ENCODE results near the gene MAPRE2. TPM values are rescaled to one million over a fixed set of nuclear protein-coding genes. Genes with fewer than 3 reads are reported as not detected.

MAPRE2 gene
- polyA plus RNA-seq, 1 donor from 2014 or later: 58.9 TPM

GRCh38 chr18:35153609-35154272 is 112.5 kb downstream of the MAPRE2 start:
- Histone ChIP-seq H3K27ac (ENCODE audit: low read length) (no peak overlapping the region), H3K9me2 (ENCODE audit: insufficient read depth, low read length) (no peaks in the 10 kb centered on the region), H3K36me3 (ENCODE audit: insufficient read depth, low read length) (no peaks in the 10 kb centered on the region), H3F3A (ENCODE audit: insufficient read depth, low read length, poor library complexity, severe bottlenecking) (no peaks in the 10 kb centered on the region), H3K27me3 (ENCODE audit: insufficient read depth, low read depth, low read length) (no peaks in the 10 kb centered on the region), H3K9ac (ENCODE audit: low read length) (no peak overlapping the region), H2AFZ (ENCODE audit: low read depth, low read length) (no peak overlapping the region), H3K4me2 (ENCODE audit: low read length) (no peak overlapping the region), H3K4me3 (ENCODE audit: low read length) (no peak overlapping the region), H3K9me3 (ENCODE audit: low read length) (no peaks in the 10 kb centered on the region), H4K20me1 (ENCODE audit: insufficient read depth) (no peaks in the 10 kb centered on the region), H3K79me2 (replicated peaks; ENCODE audit: insufficient read depth, low read length) (no peaks in the 10 kb centered on the region)
- TF ChIP-seq MXI1 (conservative IDR thresholded peaks at IDR 0.05; ENCODE audit: poor library complexity, severe bottlenecking) (no peak), SMC3 (conservative IDR thresholded peaks at IDR 0.05; ENCODE audit: poor library complexity) (no peak), POLR2AphosphoS5 (IDR thresholded peaks at IDR 0.05) (no peak), EP300 (conservative IDR thresholded peaks at IDR 0.05; ENCODE audit: poor library complexity, severe bottlenecking) (no peak), REST (IDR thresholded peaks at IDR 0.05; ENCODE audit: borderline replicate concordance) (no peak), RAD21 (conservative IDR thresholded peaks at IDR 0.05) (no peak), TAF1 (IDR thresholded peaks at IDR 0.05; ENCODE audit: low read depth) (no peak), EZH2 (IDR thresholded peaks at IDR 0.05; ENCODE audit: borderline replicate concordance, insufficient read depth, low read length, poor library complexity, severe bottlenecking) (no peak)
- TF ChIP-seq, protein P1, sequence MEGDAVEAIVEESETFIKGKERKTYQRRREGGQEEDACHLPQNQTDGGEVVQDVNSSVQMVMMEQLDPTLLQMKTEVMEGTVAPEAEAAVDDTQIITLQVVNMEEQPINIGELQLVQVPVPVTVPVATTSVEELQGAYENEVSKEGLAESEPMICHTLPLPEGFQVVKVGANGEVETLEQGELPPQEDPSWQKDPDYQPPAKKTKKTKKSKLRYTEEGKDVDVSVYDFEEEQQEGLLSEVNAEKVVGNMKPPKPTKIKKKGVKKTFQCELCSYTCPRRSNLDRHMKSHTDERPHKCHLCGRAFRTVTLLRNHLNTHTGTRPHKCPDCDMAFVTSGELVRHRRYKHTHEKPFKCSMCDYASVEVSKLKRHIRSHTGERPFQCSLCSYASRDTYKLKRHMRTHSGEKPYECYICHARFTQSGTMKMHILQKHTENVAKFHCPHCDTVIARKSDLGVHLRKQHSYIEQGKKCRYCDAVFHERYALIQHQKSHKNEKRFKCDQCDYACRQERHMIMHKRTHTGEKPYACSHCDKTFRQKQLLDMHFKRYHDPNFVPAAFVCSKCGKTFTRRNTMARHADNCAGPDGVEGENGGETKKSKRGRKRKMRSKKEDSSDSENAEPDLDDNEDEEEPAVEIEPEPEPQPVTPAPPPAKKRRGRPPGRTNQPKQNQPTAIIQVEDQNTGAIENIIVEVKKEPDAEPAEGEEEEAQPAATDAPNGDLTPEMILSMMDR (IDR thresholded peaks at IDR 0.05; ENCODE audit: poor library complexity, severe bottlenecking): no peak

DNA sequence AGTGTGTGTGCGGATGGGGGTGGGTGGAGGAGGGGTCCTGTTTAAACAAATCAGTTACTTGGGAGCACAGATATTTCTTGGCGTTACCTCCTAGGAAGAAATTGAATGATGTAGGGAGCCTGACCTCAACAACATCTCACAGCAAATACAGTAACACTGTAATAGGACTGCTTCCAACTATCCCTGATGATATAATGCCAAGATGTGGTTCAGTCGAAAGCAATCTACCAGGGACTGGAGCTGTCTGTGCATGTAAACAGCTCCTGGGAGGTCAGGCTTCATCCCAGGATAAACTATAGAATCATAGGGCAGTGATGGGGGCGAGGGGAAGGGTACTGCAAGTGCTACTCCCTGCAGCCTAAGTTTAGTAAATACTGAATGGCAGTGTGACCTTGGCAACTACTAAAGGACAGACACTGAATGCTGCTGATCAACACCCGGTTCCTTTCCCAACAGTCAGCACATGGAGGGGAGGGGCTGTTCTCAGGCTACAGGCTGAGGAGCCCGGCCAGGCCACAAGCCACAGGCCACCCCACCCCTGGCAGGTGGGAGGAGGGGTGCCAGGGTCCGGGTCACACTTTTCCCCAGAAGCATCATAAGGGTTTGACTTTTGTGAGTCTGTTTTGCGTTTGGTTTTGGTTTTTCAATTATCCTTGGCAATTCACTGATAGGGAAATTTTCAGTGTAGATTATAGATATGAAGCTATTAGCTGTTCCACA is 114.3 kb downstream of the MAPRE2 start:
- Histone ChIP-seq H3K9ac (ENCODE audit: low read length) (no peak overlapping the region), H4K20me1 (ENCODE audit: insufficient read depth) (no peaks in the 10 kb centered on the region), H3K9me3 (ENCODE audit: low read length) (no peaks in the 10 kb centered on the region), H3K4me2 (ENCODE audit: low read length) (no peak overlapping the region), H3K4me3 (ENCODE audit: low read length) (no peak overlapping the region), H3F3A (ENCODE audit: insufficient read depth, low read length, poor library complexity, severe bottlenecking) (no peaks in the 10 kb centered on the region), H3K27ac (ENCODE audit: low read length) (no peak overlapping the region), H3K27me3 (ENCODE audit: insufficient read depth, low read depth, low read length) (no peaks in the 10 kb centered on the region), H3K79me2 (replicated peaks; ENCODE audit: insufficient read depth, low read length) (no peaks in the 10 kb centered on the region), H3K9me2 (ENCODE audit: insufficient read depth, low read length) (no peaks in the 10 kb centered on the region), H3K36me3 (ENCODE audit: insufficient read depth, low read length) (no peaks in the 10 kb centered on the region), H2AFZ (ENCODE audit: low read depth, low read length) (no peak overlapping the region)
- TF ChIP-seq POLR2AphosphoS5 (IDR thresholded peaks at IDR 0.05) (no peak), TAF1 (IDR thresholded peaks at IDR 0.05; ENCODE audit: low read depth) (no peak), EP300 (conservative IDR thresholded peaks at IDR 0.05; ENCODE audit: poor library complexity, severe bottlenecking) (no peak), RAD21 (conservative IDR thresholded peaks at IDR 0.05) (no peak), REST (IDR thresholded peaks at IDR 0.05; ENCODE audit: borderline replicate concordance) (no peak), EZH2 (IDR thresholded peaks at IDR 0.05; ENCODE audit: borderline replicate concordance, insufficient read depth, low read length, poor library complexity, severe bottlenecking) (no peak), MXI1 (conservative IDR thresholded peaks at IDR 0.05; ENCODE audit: poor library complexity, severe bottlenecking) (no peak), SMC3 (conservative IDR thresholded peaks at IDR 0.05; ENCODE audit: poor library complexity) (no peak)
- TF ChIP-seq, protein P1 (IDR thresholded peaks at IDR 0.05; ENCODE audit: poor library complexity, severe bottlenecking): no peak
